Mucosa of descending colon (tissue), 3 donors: ENCODE data around the gene TMEM192. TPM values are rescaled to one million over a fixed set of nuclear protein-coding genes. Genes with fewer than 3 reads are reported as not detected.
"Not testable (repeated sequence)": the region's sequence is repeated elsewhere in the genome, so short reads cannot be mapped to it uniquely, and the experiment has no call there.

ENCODE experiments used
- ATAC-seq: fragments of 200-7000 bp; cut with Tn5 transposase; one replicate; pipeline ENCODE4 v1.9.1; 2020; ENCODE audit warnings: mild to moderate bottlenecking, moderate library complexity
- DNase-seq, 3 donors: peaks; one replicate each; pipeline ENCODE4 v3.0.0-alpha.2; 2020
- H3K36me3 ChIP-seq: fragments of 200-600 bp; one replicate; pipeline ENCODE4 v1.8.0; 2021; ENCODE audit warnings: low read depth, mild to moderate bottlenecking
- H3K4me1 ChIP-seq: fragments of 200-600 bp; one replicate; pipeline ENCODE4 v1.8.0; 2021; ENCODE audit warnings: low read depth, mild to moderate bottlenecking
- H3K4me3 ChIP-seq: fragments of 200-600 bp; one replicate; pipeline ENCODE4 v1.8.0; 2021; ENCODE audit warnings: mild to moderate bottlenecking
- H3K9me3 ChIP-seq: fragments of 200-600 bp; one replicate; pipeline ENCODE4 v1.8.0; 2021; ENCODE audit warnings: mild to moderate bottlenecking
- CTCF ChIP-seq: fragments of 200-600 bp; IDR thresholded peaks from one replicate; pipeline ENCODE4 v1.8.0; 2022; ENCODE audit warnings: antibody characterized with exemption, mild to moderate bottlenecking
- intact Hi-C, 2 donors: fragments of 100-400 bp; cut with DNase I in 1 of 2; cut with micrococcal nuclease in 1 of 2; formaldehyde crosslinking; loops; one replicate each; pipeline versions ENCODE4 v1.11.0 to v1.11.1; 2022; cut with DNase I, micrococcal nuclease
- total RNA-seq, 3 donors: library from RNA; stranded (reverse); fragmentation: NEBNext Ultra II Directional in 2 of 3; extraction: Animal tissue kit (Norgen Biotek cat#: 25700) in 2 of 3; gene quantifications; one replicate each; pipeline versions ENCODE4 v1.2.1 to v1.2.4, GENCODE V29; 2021 to 2023
- donor health status: DM: no; HTN: no; CAD: no; lungs with moderate emphysema.
- donor health status: DM: no; HTN: no; CAD: no.
- donor health status: DM: no; HTN: yes; CAD: no.

TMEM192 gene
- total RNA-seq, 3 donors from 2014 or later = 16.3 to 24.0 (median 18.7) TPM

- no peaks in the 10 kb centered on the region for H3K9me3 ChIP-seq
- intact Hi-C loops = no loop called here
- no peaks in the 10 kb centered on the region for H3K4me1 ChIP-seq
- H3K36me3 ChIP-seq = no peaks in the 10 kb centered on the region
- no peak overlapping the region for H3K4me3 ChIP-seq
- ATAC-seq (no peak), DNase-seq (no peak)
- no peak for TF ChIP-seq CTCF
Observed at GRCh38 chr4:165027762-165028402, 84.8 kb downstream of the TMEM192 start.

GRCh38 chr4:165025782-165026181 is 86.9 kb downstream of the TMEM192 start:
- ATAC-seq, H3K9me3 ChIP-seq, DNase-seq, H3K36me3 ChIP-seq, H3K4me1 ChIP-seq, intact Hi-C loops, H3K4me3 ChIP-seq: not testable (repeated sequence)

Other genes starting within 250 kb of the TMEM192 start
- not detected for gene APELA, start 235.7 kb downstream of the TMEM192 start, total RNA-seq
- under 1 TPM in 1 of 3 donors, not detected in 2; 0.73 TPM for gene TRIM61, start 135.2 kb downstream of the TMEM192 start, total RNA-seq
- gene TRIM60, start 80.9 kb downstream of the TMEM192 start, total RNA-seq = not detected
- gene TRIM75, start 59.0 kb downstream of the TMEM192 start, total RNA-seq = not detected
- gene KLHL2, start 94.7 kb upstream of the TMEM192 start, total RNA-seq = 10 to 100 TPM; 12.9 to 19.1 (median 16.4) TPM
- 100 to 1,000 TPM in 2 of 3 donors, 10 to 100 TPM in 1; 41.1 to 123 (median 117) TPM for gene MSMO1, start 214.8 kb upstream of the TMEM192 start, total RNA-seq